Measurements from ENCODE around the gene RTN4RL1.

Gene RTN4RL1

GRCh38 chr17:2025220-2025621, at the start of gene RTN4RL1:
Gene RTN4RL1 (minus strand): TSS chr17:2025334. CDS start chr17:2024865, 469 bp downstream.
- no peak for TF ChIP-seq POLR2A (IDR thresholded peaks at IDR 0.05; ENCODE audit: low read depth, low read length)
- FAIRE-seq (no peak), DNase-seq (ENCODE audit: insufficient read length, low spot score) (no peak)

- TF ChIP-seq POLR2A (IDR thresholded peaks at IDR 0.05; ENCODE audit: low read depth, low read length) = no peak
- DNase-seq (ENCODE audit: insufficient read length, low spot score) (no peak), FAIRE-seq (no peak)
These were observed 49.8 kb upstream of the RTN4RL1 start for GRCh38 chr17:2074919-2075318.

GRCh38 chr17:2071455-2072281, 46.5 kb upstream of the RTN4RL1 start:
- no peak for FAIRE-seq

GRCh38 chr17:2071024-2071385, 45.9 kb upstream of the RTN4RL1 start:
- DNase-seq (ENCODE audit: insufficient read length, low spot score) = no peak
- FAIRE-seq = no peak
- no peak for TF ChIP-seq POLR2A (IDR thresholded peaks at IDR 0.05; ENCODE audit: low read depth, low read length)

More at GRCh38 chr17:2071455-2072281, 46.5 kb upstream of the RTN4RL1 start:
- no peak for DNase-seq (ENCODE audit: insufficient read length, low spot score)
- no peak for TF ChIP-seq POLR2A (IDR thresholded peaks at IDR 0.05; ENCODE audit: low read depth, low read length)

GRCh38 chr17:2070241-2071023, 45.3 kb upstream of the RTN4RL1 start:
- no peak for DNase-seq (ENCODE audit: insufficient read length, low spot score)
- TF ChIP-seq POLR2A (IDR thresholded peaks at IDR 0.05; ENCODE audit: low read depth, low read length) = no peak
- no peak for FAIRE-seq

GRCh38 chr17:2068519-2069051, 43.5 kb upstream of the RTN4RL1 start:
- FAIRE-seq (no peak), DNase-seq (ENCODE audit: insufficient read length, low spot score) (no peak)
- no peak for TF ChIP-seq POLR2A (IDR thresholded peaks at IDR 0.05; ENCODE audit: low read depth, low read length)

- TF ChIP-seq POLR2A (IDR thresholded peaks at IDR 0.05; ENCODE audit: low read depth, low read length) = no peak
- FAIRE-seq (no peak), DNase-seq (ENCODE audit: insufficient read length, low spot score) (no peak)
These were observed 42.9 kb upstream of the RTN4RL1 start for GRCh38 chr17:2068031-2068518.

GRCh38 chr17:2067608-2068024, 42.5 kb upstream of the RTN4RL1 start:
- FAIRE-seq = no peak
- TF ChIP-seq POLR2A (IDR thresholded peaks at IDR 0.05; ENCODE audit: low read depth, low read length) = no peak
- DNase-seq (ENCODE audit: insufficient read length, low spot score) = no peak

GRCh38 chr17:2067048-2067561, 42.0 kb upstream of the RTN4RL1 start:
- FAIRE-seq (no peak), DNase-seq (ENCODE audit: insufficient read length, low spot score) (no peak)
- no peak for TF ChIP-seq POLR2A (IDR thresholded peaks at IDR 0.05; ENCODE audit: low read depth, low read length)

GRCh38 chr17:2065949-2066400, 40.8 kb upstream of the RTN4RL1 start:
- no peak for FAIRE-seq
- TF ChIP-seq POLR2A (IDR thresholded peaks at IDR 0.05; ENCODE audit: low read depth, low read length) = no peak
- no peak for DNase-seq (ENCODE audit: insufficient read length, low spot score)

- no peak for DNase-seq (ENCODE audit: insufficient read length, low spot score)
- no peak for FAIRE-seq
- TF ChIP-seq POLR2A (IDR thresholded peaks at IDR 0.05; ENCODE audit: low read depth, low read length) = no peak
These were observed 40.0 kb upstream of the RTN4RL1 start for GRCh38 chr17:2064980-2065785.

- no peak for DNase-seq (ENCODE audit: insufficient read length, low spot score)
- TF ChIP-seq POLR2A (IDR thresholded peaks at IDR 0.05; ENCODE audit: low read depth, low read length) = no peak
- no peak for FAIRE-seq
These were observed 39.4 kb upstream of the RTN4RL1 start for GRCh38 chr17:2064520-2064971.

GRCh38 chr17:2064147-2064489, 39.0 kb upstream of the RTN4RL1 start:
- DNase-seq (ENCODE audit: insufficient read length, low spot score) (no peak), FAIRE-seq (no peak)
- TF ChIP-seq POLR2A (IDR thresholded peaks at IDR 0.05; ENCODE audit: low read depth, low read length) = no peak
